CD4-positive, alpha-beta T cell treated with Interleukin-2 at 100 ng/mL for 4 hours (primary cell): ENCODE results near the gene HOXB4.

Experiments used
- DNase-seq: peaks from one replicate; pipeline ENCODE4 v3.0.0-alpha.2; 2020; ENCODE audit warnings: low spot score

The HOXB4 gene

DNA sequence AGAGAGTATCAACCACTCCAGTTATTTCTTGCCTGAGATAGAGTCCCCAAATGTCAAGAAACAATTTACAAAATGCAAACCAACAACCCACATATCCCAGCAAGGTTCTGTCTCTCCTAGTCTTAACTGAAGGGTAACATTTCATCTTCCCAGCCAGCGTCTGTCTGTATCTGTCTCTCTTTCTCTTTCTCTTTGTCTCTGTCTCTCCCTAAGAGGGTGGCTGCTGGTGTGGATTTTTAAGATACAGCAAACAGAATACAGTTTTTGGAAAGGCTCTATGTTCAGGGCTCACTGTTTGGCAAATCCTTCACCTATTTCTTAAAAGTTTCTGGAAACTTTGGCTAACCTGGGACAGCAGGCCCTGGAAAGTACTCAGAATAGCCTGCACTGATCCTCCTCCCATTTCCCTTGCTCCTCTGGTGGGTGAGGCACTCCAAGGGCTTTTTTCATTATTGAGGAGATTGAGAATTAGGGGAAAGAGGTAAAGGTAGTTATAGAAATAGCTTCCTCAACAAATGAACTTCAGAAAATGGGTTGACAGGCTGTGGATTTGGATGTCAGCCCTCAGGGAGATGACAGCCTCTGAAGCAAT, 6.2 kb downstream of the HOXB4 start:
- DNase-seq, result no peak

DNA sequence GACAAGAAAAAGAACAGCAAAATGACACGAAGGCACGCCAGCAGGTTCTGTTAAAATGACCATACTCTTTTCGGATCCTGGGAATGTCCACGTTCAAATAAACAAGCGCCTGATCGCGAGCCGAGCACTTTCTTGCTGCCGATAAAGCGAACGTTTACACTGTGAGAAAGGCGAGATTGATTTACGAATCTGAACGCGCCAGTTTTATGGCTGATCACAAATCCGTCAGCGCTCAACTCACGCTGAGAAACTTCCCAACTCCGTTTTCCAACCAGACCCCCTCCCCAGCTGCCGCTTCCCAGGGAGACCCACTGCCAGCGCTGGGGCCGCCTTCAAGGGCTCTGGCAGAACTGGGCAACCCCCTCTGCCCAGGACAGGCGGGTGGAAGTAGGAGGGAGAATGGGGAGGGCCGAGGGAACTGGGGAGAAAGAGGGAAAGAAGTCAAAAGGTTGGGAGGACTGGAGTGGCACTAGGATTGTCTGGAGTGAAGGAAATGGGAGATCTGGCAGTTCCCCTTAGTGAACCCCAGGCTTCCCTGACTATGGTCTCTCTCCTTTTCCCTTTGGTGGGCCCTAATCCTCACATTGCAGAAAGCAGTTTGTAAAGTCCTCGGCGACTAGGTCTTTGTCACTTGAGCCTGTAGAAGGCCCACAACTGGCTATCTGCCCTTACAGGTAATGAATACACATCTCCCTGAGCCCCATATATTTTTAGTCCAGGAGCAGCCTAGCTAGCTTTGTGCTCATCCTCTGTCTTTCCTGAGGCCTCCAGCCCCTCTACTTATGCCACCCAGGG, 6.9 kb downstream of the HOXB4 start:
- no peak for DNase-seq

DNA sequence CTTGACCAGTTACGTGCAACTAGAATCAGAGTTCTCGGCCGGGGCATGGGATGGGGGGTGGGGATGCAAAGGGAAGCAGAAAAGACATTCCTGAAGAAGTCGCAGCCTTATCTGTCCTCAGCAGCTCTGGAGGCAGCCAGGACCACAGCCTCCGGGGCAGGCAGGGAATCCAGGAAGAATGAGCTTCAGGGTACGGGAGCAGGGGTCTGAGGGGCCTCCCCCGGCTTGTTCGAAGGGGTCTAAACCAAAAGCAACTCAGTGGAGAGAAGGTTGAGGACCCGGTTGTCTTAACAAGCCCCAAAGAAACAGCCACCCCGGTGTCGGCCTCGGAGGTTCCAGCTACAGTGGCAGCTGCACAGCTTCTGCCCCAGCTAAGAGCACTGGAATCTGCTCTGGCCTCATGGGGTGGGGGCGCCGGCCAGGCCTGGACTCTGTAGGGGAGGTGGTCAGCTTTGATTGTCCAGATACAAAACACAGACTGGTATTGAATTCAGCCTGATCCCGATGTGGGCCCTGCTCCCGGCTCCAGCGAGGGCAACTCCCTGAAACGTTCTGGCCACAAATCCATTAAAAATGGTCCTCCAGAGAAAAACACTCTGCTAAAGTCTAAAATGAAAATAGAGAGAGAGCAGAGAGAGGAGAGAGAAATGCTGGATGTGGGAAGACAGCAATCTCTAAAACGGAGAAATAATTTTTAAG, 7.7 kb downstream of the HOXB4 start:
- DNase-seq, result no peak

DNA sequence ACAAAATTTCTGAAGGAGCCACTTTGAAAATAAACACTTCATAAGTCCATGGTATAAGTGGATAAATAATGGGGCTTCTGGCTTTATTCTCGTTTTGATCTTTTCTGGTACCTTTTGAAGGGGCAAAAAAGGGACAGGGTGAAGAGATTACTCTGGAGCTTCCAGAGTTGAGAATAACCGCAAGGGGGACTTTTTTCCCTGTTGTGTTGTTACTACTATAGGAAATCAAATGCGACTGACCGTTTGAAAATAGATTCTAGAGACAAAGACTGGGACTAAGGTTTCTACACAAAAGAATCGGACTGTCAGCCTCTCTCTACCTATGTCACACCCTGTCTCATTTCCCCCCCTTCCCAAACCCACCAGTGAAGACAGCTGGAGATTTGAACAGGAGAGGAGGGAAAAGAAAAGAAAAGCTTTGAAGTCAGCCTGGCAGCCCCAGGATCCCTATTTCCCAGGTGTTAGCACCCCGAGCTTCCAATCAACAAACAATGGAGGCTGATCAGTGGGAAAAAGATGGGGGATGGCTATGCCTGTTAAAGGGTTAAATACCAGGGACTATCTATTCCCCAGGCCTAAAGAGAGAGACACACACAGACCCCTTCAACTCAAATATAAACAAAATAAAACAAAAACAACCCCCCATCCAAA, 8.4 kb downstream of the HOXB4 start:
- DNase-seq, result no peak

DNA sequence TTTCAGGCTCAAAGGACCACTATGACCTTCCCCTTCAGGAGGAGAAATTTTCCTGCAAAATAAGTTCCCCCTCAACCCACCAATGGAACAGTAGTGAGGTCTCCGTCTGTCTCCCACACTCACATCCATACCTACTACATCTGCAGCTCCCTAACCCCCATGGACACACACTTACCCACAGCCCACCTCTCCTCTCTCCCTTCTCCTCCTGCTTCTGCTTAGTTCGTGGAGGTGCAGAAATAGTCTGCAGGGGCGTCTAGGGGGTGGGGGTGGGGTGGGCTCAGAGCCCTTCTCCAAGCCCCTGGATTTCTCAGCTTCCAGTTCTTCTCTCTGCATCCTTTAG, 8.9 kb downstream of the HOXB4 start:
- DNase-seq, result no peak

DNA sequence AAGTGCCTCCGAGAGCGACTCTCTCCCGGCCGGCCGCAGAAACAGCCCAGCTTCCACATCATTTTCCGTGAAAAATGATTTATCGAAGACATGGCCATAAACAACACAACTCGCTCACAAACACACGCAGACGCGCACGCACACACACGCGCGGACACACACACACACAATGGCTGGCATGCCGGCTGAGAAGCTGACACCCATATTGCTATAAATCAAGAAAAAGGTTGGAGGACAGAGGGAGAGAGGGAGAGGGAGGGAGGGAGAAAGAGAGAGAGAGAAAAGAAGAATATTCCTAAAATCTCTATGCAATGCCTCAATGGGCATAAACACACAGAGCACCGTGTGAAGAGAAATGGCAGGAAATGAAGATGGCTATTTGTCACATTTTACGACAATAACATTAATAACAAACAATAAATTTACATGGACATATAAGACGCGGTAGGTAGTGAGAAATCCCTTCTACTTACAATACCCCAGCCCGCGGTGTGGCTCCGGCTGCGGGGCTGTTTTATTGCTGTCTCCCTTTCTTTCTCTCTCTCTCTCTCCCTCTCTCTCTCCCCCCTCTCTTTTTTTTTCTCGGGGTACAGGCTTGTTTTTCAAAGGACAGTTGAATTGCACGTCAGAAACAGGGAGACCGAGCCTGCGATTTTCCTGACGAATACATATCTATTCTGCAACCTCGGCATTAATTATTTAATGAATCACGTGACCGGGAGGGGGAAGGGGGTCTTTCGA, 9.5 kb downstream of the HOXB4 start:
- no peak for DNase-seq

DNA sequence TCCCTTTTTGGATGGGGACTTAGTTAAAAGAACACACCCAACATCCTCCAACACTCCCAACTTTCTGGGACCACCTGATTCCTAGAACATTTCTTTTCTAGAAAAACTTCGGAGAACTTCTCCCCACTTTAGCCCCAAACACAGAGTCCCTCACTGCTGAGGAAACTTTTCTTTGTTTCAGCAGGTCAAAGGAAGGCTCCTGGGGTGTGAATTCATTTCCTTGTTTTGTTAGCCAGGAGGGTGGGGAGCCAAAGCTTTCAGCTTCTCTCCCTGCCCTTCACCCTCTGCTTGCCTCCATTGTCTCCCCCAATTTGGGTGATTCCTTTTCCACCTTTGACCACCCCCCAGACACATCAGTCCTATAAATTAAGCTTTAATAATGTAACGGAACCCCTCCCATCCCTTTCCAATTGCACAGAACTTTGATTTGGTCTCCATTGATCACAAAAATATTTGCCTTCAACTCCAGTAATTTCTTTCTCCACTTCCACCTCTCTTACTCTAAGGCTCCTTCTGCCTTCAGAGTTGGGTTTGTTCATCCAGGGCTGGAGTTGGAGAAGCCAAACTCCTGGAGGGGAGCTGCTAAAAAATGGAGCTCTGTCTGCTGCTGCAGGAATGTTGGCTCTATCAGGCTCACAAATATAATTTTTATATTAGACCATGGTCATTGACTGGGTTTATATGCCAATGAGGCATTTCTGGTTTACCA, 10.3 kb downstream of the HOXB4 start:
- DNase-seq, result no peak

DNA sequence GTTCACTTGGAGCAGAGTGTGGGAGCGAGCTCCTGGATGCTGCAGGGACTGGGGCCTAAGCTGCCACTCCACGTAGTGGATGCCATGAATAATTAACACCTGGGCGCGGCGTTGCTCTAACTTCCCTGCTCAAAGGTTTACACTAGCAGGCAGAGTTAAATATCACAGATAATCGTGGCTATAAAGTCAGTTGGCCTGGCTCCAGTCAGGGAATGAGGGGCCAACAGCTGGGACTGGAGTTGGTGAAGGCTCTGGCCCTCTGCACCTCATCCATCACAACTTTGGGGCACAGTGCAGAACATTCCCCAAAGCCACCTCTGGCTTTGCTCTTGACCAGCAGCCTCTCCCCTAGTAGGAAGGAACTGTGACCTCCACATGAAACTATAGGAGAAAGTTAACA, 10.9 kb downstream of the HOXB4 start:
- no peak for DNase-seq

DNA sequence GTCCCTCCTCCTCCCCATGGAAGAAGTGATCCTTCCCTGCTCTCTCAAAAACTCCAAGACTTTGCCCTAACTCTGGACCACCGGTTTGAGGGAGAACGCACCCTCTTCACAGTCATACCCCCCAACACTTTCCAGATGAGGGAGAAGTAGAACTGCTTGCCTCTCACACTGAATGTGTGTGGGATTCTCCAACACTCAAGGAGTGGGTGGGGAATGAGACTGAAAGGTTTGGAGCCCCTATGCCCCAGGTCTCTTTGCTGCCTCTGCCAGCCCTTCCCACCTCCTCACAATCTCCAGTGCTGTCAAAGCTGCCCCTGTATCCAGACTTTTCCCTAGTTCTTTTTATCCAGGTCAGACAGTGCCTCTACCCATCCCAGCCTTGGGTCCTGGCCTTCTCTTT, 11.4 kb downstream of the HOXB4 start:
- DNase-seq, result no peak

DNA sequence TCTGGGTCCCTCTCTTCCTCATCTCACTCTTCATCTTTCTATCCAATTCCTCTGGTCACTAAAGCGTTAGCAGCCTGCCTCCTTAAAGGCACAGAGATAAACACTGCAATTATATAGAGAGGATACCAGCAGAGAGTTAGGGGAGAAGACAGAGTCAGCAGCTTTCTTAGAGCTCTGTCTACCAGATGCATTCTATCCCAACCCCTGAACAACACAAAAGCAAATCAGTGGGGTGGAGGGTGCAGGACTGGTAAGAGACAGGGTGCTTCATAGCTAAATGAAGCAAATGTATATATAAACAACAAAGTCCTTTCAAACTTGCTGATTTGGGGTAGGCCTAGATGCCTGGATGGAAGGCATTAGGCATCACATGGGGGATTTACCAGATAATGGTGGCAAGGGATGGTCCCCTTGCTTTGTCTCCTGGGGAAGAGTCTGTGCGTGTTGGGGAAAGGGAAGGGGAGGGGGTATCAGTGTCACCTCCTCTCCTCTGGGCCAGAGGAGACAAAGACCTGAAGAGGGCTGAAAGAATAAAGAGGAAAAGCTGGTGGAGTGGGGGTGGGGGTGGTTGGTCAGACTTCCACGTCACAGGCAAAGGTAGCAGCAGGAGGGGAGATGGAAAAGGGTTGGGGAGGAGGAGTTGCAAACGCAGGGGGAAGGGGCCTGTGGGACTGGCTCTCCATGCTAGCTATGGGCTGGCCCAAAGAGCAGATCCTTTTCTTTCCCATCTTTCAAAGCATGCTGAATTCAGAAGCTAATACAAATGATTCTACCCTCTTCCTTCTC, 12.0 kb downstream of the HOXB4 start:
- DNase-seq, result no peak

DNA sequence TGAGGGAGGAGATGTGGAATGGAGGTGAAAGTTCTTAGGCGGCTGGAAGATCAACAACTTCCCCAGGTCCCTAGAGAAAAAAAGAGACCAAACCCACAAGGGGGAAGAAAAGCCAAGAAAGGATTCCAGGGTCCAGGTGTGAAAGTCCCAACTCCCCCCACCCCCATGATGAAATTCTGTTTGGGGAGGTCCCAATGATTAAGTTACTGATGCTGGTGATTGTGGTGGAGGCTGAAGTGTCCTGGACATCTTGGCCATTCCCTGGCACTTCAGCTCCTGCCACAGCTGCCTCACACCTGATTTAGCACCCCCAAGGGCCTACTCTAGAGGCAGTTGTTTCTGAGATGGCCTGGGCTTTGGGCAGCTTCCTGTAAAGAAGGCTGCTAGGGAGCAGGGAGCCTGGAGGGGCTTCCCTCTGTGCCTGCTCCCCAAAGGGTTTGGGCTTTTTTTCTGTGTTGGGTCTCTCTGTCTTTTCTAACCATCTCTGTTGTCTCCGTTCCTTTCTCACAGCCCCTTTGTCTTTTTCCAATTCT, 13.1 kb downstream of the HOXB4 start:
- no peak for DNase-seq

DNA sequence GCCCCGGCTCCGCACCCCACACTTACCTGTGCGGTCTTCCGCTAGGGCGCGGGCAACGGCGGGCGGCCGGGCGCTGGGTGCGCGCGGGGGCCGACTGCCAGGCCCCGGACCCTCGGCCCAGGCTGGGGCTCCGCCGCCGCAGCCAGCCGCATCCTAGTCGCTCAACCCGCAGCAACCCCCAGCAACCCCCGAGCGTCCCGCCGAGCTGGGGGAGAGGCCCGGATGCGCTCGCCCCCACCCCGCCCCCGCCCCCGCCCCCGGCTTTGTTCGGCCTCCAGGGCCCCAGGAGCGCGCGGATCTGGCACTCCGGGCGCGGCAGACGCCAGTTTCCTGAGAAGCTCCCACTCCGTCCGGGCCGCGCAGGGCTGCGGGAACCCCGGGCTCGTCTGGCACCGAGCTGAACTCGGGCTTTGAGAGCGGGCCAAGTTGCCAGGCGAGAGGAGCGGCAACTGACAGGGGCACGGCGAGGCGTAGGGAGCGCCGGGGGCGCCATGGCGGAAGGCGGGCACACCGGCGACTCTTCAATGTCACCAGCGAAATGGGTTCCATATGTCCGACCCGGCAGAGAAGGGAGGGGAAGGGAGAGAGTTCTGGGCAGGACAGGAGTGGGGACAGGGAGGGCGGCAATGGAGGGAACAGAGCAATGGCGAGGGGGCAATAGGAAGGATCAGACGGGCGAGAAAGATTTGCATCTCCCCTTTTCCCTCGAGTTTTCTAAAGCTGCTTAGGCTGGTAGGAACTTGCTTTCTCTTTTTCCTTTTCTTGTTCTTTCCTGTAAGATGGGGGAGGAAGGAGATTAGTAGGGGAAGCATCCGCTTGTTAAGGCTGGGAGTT, 13.7 kb downstream of the HOXB4 start:
- no peak for DNase-seq

DNA sequence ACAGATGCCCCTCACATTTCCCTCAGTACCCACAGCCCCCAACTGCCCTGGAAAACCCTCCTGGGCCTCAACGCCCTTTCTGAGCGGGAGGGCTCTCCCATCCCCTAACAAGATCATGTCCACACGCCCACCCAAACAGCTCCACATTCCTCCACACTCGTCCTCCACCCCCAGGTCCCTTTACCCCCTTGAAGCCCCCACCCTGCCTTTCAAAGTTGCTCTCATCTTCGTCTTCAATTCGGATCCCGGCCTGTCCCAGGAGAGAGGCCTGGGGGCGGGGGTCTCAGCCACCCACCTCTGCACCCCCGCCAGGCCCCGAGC, 14.3 kb downstream of the HOXB4 start:
- DNase-seq, result no peak

DNA sequence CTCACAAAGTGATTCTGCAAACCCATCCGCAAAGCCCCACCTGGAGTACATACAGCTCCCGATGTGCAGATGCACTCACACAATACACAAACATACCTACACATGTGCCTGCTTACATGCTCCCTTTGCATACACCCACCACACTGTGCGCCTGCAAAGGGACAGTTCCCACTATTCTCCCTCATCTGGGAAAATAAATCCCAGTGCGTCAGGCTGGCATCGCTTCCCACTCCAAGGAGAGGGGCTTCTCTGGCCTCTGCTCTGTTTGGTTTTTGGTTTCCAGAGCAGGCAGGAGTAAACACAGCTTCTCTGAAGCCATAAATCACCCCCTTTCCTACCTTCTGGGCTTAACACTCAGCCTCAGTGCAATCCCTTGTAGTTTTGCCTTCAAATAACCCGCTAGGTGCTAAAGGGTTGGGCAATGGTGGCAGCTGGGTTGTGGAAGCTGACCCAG, 14.7 kb downstream of the HOXB4 start:
- no peak for DNase-seq

DNA sequence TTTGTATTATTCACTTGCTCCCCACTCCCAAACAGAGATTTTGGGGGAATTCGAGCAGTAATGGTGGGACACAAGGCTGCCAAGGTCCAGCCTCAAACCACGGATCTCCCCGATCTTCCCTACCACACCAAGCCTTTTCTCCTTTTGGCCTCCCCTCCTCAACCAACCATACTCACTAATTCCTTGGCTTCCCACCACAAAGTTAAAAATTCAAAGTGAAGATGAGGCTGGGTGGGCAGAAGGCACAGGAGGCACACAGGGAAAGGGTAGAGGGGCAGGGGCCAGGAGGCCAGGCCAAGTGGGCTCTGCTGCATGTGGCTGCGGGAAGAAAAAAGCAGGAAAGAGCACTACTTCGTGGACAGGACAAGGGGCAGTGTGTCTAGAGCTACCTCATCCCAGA, 15.2 kb downstream of the HOXB4 start:
- no peak for DNase-seq

DNA sequence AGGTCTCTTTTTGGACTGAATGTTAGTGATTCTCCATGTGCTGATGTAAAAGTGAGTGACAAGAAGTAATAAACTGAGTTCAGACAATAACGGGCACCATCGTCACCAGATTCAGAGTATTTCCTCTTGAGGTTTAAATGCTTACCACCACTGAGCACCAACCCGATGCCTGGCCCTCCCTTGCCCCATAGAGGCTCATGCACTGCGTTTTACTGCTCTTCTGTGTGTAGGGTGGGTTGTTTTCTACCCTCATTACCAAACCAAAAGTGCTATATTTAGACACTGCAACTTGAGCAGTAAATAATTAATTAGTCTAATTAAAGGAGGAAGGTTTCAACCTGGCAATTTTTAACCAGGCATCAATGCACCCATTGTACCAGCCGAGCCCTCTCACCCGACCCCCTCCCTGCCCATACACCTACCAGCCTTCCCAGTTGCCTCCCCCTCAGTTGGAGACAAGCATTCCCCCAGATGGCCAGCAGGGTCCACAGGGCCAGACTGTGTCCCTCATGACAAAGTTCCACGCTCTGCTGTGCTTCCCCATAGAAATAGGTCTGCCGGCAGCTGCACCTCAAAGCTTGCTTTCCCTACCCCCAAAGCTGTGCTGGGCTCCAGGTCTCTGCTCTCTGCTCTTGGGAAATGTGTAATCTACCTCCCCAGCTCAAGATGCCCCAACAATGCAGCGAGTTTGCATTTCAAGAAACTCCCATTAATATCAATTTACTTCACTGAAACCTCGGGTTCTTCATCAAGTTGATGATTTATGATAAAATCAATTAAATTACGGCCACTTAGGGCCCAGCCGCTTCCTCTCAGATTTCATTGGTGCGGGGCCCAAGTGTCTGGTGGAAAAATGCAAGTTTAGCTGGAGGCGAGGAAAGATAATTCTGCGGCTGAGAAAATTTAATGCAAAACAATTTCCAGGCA, 16.0 kb downstream of the HOXB4 start:
- DNase-seq, result no peak

DNA sequence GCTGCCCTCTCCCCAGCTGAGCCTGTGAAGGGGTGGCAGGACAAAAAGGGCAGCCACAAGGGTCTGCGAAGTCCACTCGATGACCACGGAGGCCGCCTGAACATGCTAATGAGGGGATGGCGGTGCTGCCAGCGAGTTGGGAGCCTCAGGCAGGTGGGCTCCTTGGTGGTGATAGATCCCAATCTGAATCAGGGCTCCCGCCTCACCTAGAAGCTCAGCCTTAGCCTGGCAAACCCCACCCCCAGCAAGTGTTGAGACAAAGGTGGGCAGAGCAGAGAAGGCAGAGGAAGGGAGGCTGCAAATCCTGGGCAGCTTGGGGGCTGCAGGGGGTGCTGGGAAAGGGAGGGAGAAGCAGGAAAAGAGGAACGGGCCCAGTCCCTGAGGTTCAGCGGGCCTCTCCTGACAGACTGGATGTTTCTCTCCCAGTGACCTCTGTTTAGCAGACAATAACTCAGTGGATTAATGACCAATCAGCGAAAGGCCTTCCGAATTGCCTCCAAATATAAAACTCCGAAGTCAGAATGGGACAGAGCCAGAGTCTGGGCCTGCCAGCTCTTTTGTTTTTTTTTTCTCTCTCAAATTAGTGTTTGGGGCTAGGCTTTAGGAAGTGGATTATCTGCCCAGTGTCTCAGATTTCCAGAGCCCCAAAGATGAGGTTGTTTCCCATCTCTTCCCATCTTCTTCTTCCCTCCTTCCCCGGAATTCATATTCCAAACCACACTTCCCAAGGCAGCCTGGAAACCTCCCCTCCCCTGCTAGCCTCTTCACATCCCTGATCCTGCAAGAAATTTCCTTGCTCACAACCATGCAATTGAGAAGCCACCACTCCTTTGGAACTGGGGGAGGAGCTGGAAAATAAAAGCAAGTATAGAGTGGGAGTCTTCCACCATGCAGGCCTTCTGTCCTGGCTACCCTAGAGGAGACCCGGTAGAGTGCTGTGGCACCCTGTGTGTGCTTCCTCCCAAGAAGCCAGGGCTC, 18.0 kb downstream of the HOXB4 start:
- no peak for DNase-seq
